Loucy (cell line): ENCODE data around the gene GATD1.

Experiments used
- EZH2phosphoT487 ChIP-seq: fragments of 200-600 bp; IDR thresholded peaks from 2 replicates; pipeline ENCODE4 v1.6.1; 2018; ENCODE audit warnings: antibody characterized with exemption, mild to moderate bottlenecking, moderate library complexity, borderline replicate concordance
- TF ChIP-seq, protein P1 (sequence below): fragments of 200-600 bp; sonication (generic); conservative IDR thresholded peaks from 2 replicates; pipeline ENCODE4 v1.5.1; 2014; ENCODE audit warnings: mild to moderate bottlenecking, antibody characterized with exemption, low read length

DNA sequence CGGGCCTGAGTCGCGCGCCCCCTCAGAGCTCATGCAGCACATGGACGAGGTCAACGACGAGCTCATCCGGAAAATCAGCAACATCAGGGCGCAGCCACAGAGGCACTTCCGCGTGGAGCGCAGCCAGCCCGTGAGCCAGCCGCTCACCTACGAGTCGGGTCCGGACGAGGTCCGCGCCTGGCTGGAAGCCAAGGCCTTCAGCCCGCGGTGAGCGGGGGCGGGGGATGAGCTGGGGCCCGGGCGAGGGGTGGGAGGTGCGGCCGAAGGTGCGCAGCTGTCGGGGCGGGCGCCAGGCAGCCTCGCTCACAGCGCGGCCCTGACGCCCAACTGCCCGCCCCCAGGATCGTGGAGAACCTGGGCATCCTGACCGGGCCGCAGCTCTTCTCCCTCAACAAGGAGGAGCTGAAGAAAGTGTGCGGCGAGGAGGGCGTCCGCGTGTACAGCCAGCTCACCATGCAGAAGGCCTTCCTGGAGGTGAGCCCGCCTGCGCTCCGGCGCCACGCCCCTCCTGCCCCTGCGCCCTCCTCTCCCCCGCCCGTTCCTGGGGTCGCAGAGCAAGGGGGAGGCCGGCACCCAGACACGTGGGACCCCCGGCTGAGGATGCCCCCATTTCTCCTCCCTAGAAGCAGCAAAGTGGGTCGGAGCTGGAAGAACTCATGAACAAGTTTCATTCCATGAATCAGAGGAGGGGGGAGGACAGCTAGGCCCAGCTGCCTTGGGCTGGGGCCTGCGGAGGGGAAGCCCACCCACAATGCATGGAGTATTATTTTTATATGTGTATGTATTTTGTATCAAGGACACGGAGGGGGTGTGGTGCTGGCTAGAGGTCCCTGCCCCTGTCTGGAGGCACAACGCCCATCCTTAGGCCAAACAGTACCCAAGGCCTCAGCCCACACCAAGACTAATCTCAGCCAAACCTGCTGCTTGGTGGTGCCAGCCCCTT lies 50.7 kb downstream of the GATD1 start:
- TF ChIP-seq, protein P1, sequence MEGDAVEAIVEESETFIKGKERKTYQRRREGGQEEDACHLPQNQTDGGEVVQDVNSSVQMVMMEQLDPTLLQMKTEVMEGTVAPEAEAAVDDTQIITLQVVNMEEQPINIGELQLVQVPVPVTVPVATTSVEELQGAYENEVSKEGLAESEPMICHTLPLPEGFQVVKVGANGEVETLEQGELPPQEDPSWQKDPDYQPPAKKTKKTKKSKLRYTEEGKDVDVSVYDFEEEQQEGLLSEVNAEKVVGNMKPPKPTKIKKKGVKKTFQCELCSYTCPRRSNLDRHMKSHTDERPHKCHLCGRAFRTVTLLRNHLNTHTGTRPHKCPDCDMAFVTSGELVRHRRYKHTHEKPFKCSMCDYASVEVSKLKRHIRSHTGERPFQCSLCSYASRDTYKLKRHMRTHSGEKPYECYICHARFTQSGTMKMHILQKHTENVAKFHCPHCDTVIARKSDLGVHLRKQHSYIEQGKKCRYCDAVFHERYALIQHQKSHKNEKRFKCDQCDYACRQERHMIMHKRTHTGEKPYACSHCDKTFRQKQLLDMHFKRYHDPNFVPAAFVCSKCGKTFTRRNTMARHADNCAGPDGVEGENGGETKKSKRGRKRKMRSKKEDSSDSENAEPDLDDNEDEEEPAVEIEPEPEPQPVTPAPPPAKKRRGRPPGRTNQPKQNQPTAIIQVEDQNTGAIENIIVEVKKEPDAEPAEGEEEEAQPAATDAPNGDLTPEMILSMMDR, result no peak
- no peak for TF ChIP-seq EZH2phosphoT487
